ENCODE data around the gene AEBP2.
"Not testable (repeated sequence)": the region's sequence is repeated elsewhere in the genome, so short reads cannot be mapped to it uniquely, and the experiment has no call there.

DNA sequence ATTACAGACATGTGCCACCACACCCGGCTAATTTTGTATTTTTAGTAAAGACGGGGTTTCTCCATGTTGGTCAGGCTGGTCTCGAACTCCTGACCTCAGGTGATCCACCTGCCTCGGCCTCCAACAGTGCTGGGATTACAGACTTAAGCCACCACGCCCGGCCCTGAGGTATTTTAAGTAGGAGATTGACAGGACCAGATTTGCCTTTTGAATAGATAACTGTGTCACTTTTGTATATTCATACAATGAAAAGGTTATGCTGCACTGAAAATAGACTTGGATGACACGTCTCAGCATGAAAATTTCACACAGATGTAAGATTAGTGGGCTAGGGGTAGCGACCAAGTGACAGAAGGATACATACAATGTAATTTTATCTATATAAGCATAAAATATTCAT lies 46.6 kb upstream of the AEBP2 start:
- TF ChIP-seq, protein P1, sequence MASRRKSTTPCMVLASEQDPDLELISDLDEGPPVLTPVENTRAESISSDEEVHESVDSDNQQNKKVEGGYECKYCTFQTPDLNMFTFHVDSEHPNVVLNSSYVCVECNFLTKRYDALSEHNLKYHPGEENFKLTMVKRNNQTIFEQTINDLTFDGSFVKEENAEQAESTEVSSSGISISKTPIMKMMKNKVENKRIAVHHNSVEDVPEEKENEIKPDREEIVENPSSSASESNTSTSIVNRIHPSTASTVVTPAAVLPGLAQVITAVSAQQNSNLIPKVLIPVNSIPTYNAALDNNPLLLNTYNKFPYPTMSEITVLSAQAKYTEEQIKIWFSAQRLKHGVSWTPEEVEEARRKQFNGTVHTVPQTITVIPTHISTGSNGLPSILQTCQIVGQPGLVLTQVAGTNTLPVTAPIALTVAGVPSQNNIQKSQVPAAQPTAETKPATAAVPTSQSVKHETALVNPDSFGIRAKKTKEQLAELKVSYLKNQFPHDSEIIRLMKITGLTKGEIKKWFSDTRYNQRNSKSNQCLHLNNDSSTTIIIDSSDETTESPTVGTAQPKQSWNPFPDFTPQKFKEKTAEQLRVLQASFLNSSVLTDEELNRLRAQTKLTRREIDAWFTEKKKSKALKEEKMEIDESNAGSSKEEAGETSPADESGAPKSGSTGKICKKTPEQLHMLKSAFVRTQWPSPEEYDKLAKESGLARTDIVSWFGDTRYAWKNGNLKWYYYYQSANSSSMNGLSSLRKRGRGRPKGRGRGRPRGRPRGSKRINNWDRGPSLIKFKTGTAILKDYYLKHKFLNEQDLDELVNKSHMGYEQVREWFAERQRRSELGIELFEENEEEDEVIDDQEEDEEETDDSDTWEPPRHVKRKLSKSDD (conservative IDR thresholded peaks at IDR 0.05; ENCODE audit: low read length) = not testable (repeated sequence)
- not testable (repeated sequence) for TF ChIP-seq CHD2 (IDR thresholded peaks at IDR 0.05; ENCODE audit: low read depth, low read length); CBX3 (IDR thresholded peaks at IDR 0.05; ENCODE audit: borderline replicate concordance in 1 of 2, low read length in 2 of 2); KDM5B (IDR thresholded peaks at IDR 0.05; ENCODE audit: insufficient replicate concordance, low read depth, low read length); NR1H2 (CRISPR knock-in tag; IDR thresholded peaks at IDR 0.05); CEBPB (tag; IDR thresholded peaks at IDR 0.05); PRPF4 (IDR thresholded peaks at IDR 0.05; ENCODE audit: insufficient read depth, low read depth, low read length, poor library complexity, severe bottlenecking); CBX8 (IDR thresholded peaks at IDR 0.05; ENCODE audit: borderline replicate concordance, extremely low read depth, low read depth, low read length, poor library complexity, severe bottlenecking)
- TF ChIP-seq, protein P2, sequence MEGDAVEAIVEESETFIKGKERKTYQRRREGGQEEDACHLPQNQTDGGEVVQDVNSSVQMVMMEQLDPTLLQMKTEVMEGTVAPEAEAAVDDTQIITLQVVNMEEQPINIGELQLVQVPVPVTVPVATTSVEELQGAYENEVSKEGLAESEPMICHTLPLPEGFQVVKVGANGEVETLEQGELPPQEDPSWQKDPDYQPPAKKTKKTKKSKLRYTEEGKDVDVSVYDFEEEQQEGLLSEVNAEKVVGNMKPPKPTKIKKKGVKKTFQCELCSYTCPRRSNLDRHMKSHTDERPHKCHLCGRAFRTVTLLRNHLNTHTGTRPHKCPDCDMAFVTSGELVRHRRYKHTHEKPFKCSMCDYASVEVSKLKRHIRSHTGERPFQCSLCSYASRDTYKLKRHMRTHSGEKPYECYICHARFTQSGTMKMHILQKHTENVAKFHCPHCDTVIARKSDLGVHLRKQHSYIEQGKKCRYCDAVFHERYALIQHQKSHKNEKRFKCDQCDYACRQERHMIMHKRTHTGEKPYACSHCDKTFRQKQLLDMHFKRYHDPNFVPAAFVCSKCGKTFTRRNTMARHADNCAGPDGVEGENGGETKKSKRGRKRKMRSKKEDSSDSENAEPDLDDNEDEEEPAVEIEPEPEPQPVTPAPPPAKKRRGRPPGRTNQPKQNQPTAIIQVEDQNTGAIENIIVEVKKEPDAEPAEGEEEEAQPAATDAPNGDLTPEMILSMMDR (IDR thresholded peaks at IDR 0.05 in 2 of 3, conservative IDR thresholded peaks at IDR 0.05 in 1 of 3; ENCODE audit: insufficient read depth in 2 of 3, low read depth in 1 of 3, low read length in 3 of 3) = not testable (repeated sequence)
- TF ChIP-seq, protein P3, sequence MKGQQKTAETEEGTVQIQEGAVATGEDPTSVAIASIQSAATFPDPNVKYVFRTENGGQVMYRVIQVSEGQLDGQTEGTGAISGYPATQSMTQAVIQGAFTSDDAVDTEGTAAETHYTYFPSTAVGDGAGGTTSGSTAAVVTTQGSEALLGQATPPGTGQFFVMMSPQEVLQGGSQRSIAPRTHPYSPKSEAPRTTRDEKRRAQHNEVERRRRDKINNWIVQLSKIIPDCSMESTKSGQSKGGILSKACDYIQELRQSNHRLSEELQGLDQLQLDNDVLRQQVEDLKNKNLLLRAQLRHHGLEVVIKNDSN (CRISPR knock-in tag; IDR thresholded peaks at IDR 0.05) = not testable (repeated sequence)
- TF ChIP-seq, protein P4, sequence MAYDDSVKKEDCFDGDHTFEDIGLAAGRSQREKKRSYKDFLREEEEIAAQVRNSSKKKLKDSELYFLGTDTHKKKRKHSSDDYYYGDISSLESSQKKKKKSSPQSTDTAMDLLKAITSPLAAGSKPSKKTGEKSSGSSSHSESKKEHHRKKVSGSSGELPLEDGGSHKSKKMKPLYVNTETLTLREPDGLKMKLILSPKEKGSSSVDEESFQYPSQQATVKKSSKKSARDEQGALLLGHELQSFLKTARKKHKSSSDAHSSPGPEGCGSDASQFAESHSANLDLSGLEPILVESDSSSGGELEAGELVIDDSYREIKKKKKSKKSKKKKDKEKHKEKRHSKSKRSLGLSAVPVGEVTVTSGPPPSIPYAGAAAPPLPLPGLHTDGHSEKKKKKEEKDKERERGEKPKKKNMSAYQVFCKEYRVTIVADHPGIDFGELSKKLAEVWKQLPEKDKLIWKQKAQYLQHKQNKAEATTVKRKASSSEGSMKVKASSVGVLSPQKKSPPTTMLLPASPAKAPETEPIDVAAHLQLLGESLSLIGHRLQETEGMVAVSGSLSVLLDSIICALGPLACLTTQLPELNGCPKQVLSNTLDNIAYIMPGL (CRISPR knock-in tag; IDR thresholded peaks at IDR 0.05) = not testable (repeated sequence)
- TF ChIP-seq, protein P5, sequence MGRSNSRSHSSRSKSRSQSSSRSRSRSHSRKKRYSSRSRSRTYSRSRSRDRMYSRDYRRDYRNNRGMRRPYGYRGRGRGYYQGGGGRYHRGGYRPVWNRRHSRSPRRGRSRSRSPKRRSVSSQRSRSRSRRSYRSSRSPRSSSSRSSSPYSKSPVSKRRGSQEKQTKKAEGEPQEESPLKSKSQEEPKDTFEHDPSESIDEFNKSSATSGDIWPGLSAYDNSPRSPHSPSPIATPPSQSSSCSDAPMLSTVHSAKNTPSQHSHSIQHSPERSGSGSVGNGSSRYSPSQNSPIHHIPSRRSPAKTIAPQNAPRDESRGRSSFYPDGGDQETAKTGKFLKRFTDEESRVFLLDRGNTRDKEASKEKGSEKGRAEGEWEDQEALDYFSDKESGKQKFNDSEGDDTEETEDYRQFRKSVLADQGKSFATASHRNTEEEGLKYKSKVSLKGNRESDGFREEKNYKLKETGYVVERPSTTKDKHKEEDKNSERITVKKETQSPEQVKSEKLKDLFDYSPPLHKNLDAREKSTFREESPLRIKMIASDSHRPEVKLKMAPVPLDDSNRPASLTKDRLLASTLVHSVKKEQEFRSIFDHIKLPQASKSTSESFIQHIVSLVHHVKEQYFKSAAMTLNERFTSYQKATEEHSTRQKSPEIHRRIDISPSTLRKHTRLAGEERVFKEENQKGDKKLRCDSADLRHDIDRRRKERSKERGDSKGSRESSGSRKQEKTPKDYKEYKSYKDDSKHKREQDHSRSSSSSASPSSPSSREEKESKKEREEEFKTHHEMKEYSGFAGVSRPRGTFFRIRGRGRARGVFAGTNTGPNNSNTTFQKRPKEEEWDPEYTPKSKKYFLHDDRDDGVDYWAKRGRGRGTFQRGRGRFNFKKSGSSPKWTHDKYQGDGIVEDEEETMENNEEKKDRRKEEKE (IDR thresholded peaks at IDR 0.05; ENCODE audit: borderline replicate concordance in 1 of 2, control insufficient read depth in 1 of 2, low read depth in 2 of 2, low read length in 1 of 2) = not testable (repeated sequence)

Data from K562 (cell line).